Pancreas (tissue), 10 donors: Measurements from ENCODE around the gene LAMTOR2. TPM values are rescaled to one million over a fixed set of nuclear protein-coding genes. Genes with fewer than 3 reads are reported as not detected.

Source experiments
- ATAC-seq, 4 donors: fragments of 200-7000 bp; cut with Tn5 transposase; one replicate each; pipeline versions ENCODE4 v1.8.0 to v1.9.1; 2020; ENCODE audit warnings: mild to moderate bottlenecking in 4 of 4, moderate library complexity in 4 of 4
- DNase-seq, 6 donors: peaks; one replicate each; pipeline ENCODE4 v3.0.0-alpha.2; 2020
- FAIRE-seq: peaks from 2 replicates; lab custom pipeline; 2012; peaks lifted over from hg19 to GRCh38; lab: Jason Lieb, UNC
- H3K27ac ChIP-seq, 4 donors: fragments of 200-600 bp; sonication (generic); 1 replicate in 3 of 4; 2 replicates in 1 of 4; pipeline versions ENCODE4 v1.5.0 to v1.8.0; 2020
- H3K27me3 ChIP-seq, 4 donors: fragments of 200-600 bp; one replicate each; pipeline ENCODE4 v1.8.0; 2021
- H3K36me3 ChIP-seq, 3 donors: fragments of 200-600 bp; sonication (generic) in 1 of 3; one replicate each; pipeline versions ENCODE4 v1.5.0 to v1.8.0; 2020 to 2021
- H3K4me1 ChIP-seq, 3 donors: fragments of 200-600 bp; one replicate each; pipeline ENCODE4 v1.8.0; 2021
- H3K4me3 ChIP-seq, 4 donors: fragments of 200-600 bp; sonication (generic) in 2 of 4; one replicate each; pipeline versions ENCODE4 v1.5.0 to v1.8.0; 2020 to 2021
- H3K9me3 ChIP-seq, 4 donors: fragments of 200-600 bp; one replicate each; pipeline ENCODE4 v1.8.0; 2021
- CTCF ChIP-seq, 4 donors: fragments of 200-600 bp; sonication (generic) in 3 of 4; IDR thresholded peaks; one replicate each; pipeline versions ENCODE4 v1.5.0 to v1.8.0; 2021; ENCODE audit warnings: antibody characterized with exemption in 4 of 4
- WGBS, 2 donors: extraction: QIAGEN DNeasy Blood & Tissue Kit; methylation state at CpG; one replicate each; pipeline ENCODE4 v1.1.7; 2013; 5-methylcytosine and 5-hydroxymethylcytosine counted together
- intact Hi-C, 3 donors: fragments of 100-400 bp; cut with DNase I; formaldehyde crosslinking; loops; one replicate each; pipeline versions ENCODE4 v1.11.1 to v1.14.2; 2022
- polyA plus RNA-seq, 2 donors: library from polyadenylated mRNA; stranded (reverse); fragments of 200-250 nt; gene quantifications; one replicate each; pipeline ENCODE4 v1.2.3, GENCODE V29; 2013
- total RNA-seq, 6 donors: library from RNA; stranded (reverse); fragmentation: NEBNext Ultra II Directional in 4 of 6; extraction: Animal tissue kit (Norgen Biotek cat#: 25700) in 4 of 6; gene quantifications; one replicate each; pipeline versions ENCODE4 v1.2.1 to v1.2.4, GENCODE V29; 2021 to 2023
- donor health status: healthy with polysubstance abuse.
- donor health status: DM: no; HTN: no; CAD: no; lungs with moderate emphysema.
- donor health status: DM: no; HTN: no; CAD: no.
- donor health status: control.
- donor health status: control.
- donor health status: Bipolar disorder and iron deficiency.
- donor health status: DM: yes; HTN: yes; CAD: no.
- donor health status: DM: no; HTN: no; CAD: no.
- donor health status: DM: no; HTN: no; CAD: no.
- donor health status: DM: yes; HTN: yes; CAD: no.

Gene LAMTOR2
- total and polyA plus RNA-seq, 8 donors: 31.7 to 60.1 (median 33.2) TPM

- Histone ChIP-seq H3K36me3 (no peaks in the 10 kb centered on the region), H3K4me1 (peaks cover 0 to 3% (median 0%) of the 10 kb centered on the region in 3 donors), H3K4me3 (no peak overlapping the region), H3K27me3 (no peaks in the 10 kb centered on the region), H3K27ac (no peak overlapping the region), H3K9me3 (no peaks in the 10 kb centered on the region)
- intact Hi-C loops: loop anchor here in 1 of 3 donors (10.0 kb wide), 1 partner anchor 54 kb away; no protein-coding TSS in a partner anchor
- DNase-seq (no peak), ATAC-seq (no peak), FAIRE-seq (no peak)
- WGBS, 2 donors: 63 to 68% methylated on average over 8 of the region's 8 CpGs
- no peak for TF ChIP-seq CTCF (IDR thresholded peaks at IDR 0.05)
These were observed 25.8 kb downstream of the LAMTOR2 start for GRCh38 chr1:156080241-156080862.

GRCh38 chr1:156080863-156081179 lies 26.2 kb downstream of the LAMTOR2 start:
- Histone ChIP-seq H3K4me3 (no peak overlapping the region), H3K4me1 (peaks cover 0 to 3% (median 0%) of the 10 kb centered on the region in 3 donors), H3K36me3 (no peaks in the 10 kb centered on the region), H3K27me3 (no peaks in the 10 kb centered on the region), H3K9me3 (no peaks in the 10 kb centered on the region), H3K27ac (no peak overlapping the region)
- ATAC-seq (no peak), FAIRE-seq (no peak), DNase-seq (no peak)
- 69 to 71% methylated on average over 4 of the region's 4 CpGs for WGBS, 2 donors
- no peak for TF ChIP-seq CTCF (IDR thresholded peaks at IDR 0.05)
- intact Hi-C loops: loop anchor here in 1 of 3 donors (10.0 kb wide), 1 partner anchor 54 kb away; no protein-coding TSS in a partner anchor

GRCh38 chr1:156081180-156081916 lies 26.8 kb downstream of the LAMTOR2 start:
- intact Hi-C loops: loop anchor here in 1 of 3 donors (10.0 kb wide), 1 partner anchor 53 kb away; no protein-coding TSS in a partner anchor

GRCh38 chr1:156081917-156082308 lies 27.3 kb downstream of the LAMTOR2 start:
- peaks cover 0 to 3% (median 0%) of the 10 kb centered on the region in 3 donors for H3K4me1 ChIP-seq
- 0 to 3% methylated on average over 3 to 9 of the region's 10 CpGs for WGBS, 2 donors
- peak overlapping the region; percentile 63 to 89 (median 80) for H3K4me3 ChIP-seq
- H3K27ac ChIP-seq: no peak overlapping the region
- FAIRE-seq: no peak
- no peak for DNase-seq
- ATAC-seq: no peak
- H3K9me3 ChIP-seq: no peaks in the 10 kb centered on the region
- H3K36me3 ChIP-seq: no peaks in the 10 kb centered on the region
- TF ChIP-seq CTCF (IDR thresholded peaks at IDR 0.05): no peak
- intact Hi-C loops: loop anchor here in 1 of 3 donors (10.0 kb wide), 1 partner anchor 53 kb away; no protein-coding TSS in a partner anchor
- H3K27me3 ChIP-seq: no peaks in the 10 kb centered on the region

More at GRCh38 chr1:156081180-156081916, 26.8 kb downstream of the LAMTOR2 start:
- no peaks in the 10 kb centered on the region for H3K36me3 ChIP-seq
- FAIRE-seq: no peak
- DNase-seq: no peak
- H3K4me1 ChIP-seq: peaks cover 0 to 3% (median 0%) of the 10 kb centered on the region in 3 donors
- ATAC-seq: no peak
- peak overlapping the region in 2 of 4 donors; percentile 63 to 73 for H3K4me3 ChIP-seq
- H3K27ac ChIP-seq: no peak overlapping the region
- no peak for TF ChIP-seq CTCF (IDR thresholded peaks at IDR 0.05)
- H3K27me3 ChIP-seq: no peaks in the 10 kb centered on the region
- 19 to 24% methylated on average over 26 to 55 of the region's 61 CpGs for WGBS, 2 donors
- H3K9me3 ChIP-seq: no peaks in the 10 kb centered on the region
